ENCODE data around the gene GIMAP7. TPM values are rescaled to one million over a fixed set of nuclear protein-coding genes. Genes with fewer than 3 reads are reported as not detected.
A peak's percentile ranks its signal among the peaks of the same experiment; 100 is the strongest.
"Not testable (repeated sequence)": the region's sequence is repeated elsewhere in the genome, so short reads cannot be mapped to it uniquely, and the experiment has no call there.

GIMAP7 gene
- total RNA-seq, 5 donors from 2014 or later (not counting 1 experiment from before 2014, with no cell fraction given): 76.8 to 430 (median 392) TPM

DNA sequence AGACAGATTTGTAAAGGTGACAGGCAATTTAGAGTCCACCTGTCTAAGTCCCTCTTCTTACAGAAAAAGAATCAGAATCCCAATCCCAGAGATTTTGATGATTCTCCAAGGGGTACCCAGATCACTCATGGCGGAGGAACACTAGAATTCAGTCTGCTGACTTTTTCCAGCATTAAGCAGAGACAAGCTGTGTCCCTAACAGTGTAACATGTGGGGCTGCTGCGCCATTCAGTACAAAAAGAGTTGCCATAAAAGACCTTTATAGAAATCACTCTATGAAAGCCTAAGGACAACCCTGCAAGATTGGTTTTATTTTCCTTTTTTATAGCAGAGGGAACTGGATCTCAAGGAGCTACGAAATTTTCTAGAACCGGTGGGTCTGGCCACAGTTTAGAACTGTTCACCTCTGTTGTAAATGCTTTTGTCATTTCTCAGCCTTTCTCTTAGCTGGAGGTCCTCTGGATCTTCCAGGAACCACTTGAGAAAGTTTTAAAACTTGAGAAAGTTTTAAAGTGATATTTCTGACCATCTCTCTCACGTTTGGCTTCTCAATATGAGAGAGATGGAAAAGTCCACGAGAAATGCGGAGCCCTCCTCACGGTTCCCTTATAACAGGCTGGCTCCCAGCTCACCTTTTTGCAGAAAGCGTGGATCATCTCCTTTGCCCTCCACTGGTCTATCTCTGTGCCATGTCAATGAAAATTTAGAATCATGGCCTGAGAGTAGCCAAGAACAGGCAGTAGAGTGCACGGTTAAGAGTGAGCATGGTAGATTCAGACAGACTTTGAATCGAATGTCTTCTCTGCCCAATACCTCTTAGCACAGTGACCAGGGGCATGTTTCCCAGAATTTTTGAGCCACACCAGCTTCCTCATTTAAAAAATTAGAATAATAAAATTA lies 826 bp downstream of the GIMAP7 start:
- ChIA-PET POLR2A (interaction anchor here (0.6 to 2.3 kb wide), 17 partner anchors 10 to 241 kb away, joined by 3 to 15 read pairs (median 4); partner anchors contain the start of gene GIMAP8 (in 1 of the 2)), CTCF (interaction anchor here (0.6 to 1.8 kb wide), 10 partner anchors 13 to 241 kb away, joined by 3 to 6 read pairs (median 4); partner anchors contain the start of genes GIMAP1 (in 1 of the 2) and GIMAP8 (in 1 of the 2))
- Mint-ChIP-seq H3K27ac (peak overlapping the region; percentile 99 to 100), H3K9me3 (peaks cover 3 to 10% (median 7%) of the 10 kb centered on the region in 3 donors), H3K4me3 (peak overlapping the region; percentile 95 to 100 (median 99)), H3K36me3 (peaks cover 56% of the 10 kb centered on the region), H3K27me3 (no peaks in the 10 kb centered on the region), H3K4me1 (peaks cover 45 to 51% (median 47%) of the 10 kb centered on the region in 3 donors)
- WGBS (ENCODE audit: insufficient coverage): 0% methylated on average over 6 of the region's 11 CpGs
- DNase-seq (peak in 6 of 35 experiments; percentile 4 to 47 (median 34)), ATAC-seq (replicated peaks in 1 of 4) (peak; percentile 9 to 34 (median 24))
- Histone ChIP-seq H3K4me3 (ENCODE audit: control insufficient read depth in 1 of 2, extremely low read depth in 1 of 2, low read length in 1 of 2) (peak overlapping the region; percentile 93 to 94), H3K9me3 (peaks cover 2% of the 10 kb centered on the region), H3K27ac (ENCODE audit: low read length) (peak overlapping the region; percentile 88), H3K27me3 (replicated peaks in 1 of 2; ENCODE audit: control insufficient read depth in 2 of 2, extremely low read depth in 1 of 2, insufficient read depth in 2 of 2, low read length in 1 of 2) (no peaks in the 10 kb centered on the region), H3K36me3 (ENCODE audit: control insufficient read depth in 2 of 2, extremely low read depth in 1 of 2, insufficient read depth in 1 of 2, low read length in 1 of 2) (peaks cover 4 to 11% of the 10 kb centered on the region in 2 donors), H3K4me1 (ENCODE audit: control insufficient read depth in 1 of 2, extremely low read depth in 1 of 2, insufficient read depth in 2 of 2, low read length in 2 of 2) (peaks cover 30 to 36% of the 10 kb centered on the region in 2 experiments)

DNA sequence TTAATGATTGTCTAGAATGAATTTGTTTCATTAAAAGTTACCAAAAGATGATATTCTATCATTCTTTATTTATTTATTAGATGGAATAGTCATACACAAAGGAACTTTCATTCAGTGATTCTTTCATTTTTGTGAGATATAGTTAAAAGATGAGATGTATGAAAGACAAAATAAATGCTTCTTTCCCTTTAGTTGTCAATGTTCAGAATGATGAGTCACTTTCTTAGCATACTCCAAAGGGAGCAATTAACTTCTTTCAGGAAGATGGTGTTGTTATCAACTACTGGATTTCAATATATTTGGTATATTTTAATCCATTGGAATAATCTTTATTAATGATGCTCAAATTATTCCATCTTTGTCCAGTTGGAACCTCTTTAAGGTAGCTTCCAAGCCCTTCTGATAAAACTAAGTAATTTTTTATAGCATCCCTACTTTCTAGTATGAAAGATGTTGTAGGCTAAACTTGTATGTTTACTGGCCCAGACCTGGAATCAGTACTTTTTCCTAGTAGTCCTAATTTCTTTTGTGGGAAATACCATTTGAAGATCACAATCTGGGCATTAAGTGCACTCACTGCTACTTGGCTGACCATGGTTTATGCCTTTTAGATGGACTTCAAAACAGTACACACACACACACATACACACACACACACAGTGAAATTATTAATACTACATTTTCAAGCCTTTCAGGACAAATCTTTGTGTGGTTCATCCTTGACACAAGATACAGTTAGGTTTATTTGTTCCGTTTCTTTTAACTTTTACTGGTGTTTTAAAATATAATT lies 2.5 kb downstream of the GIMAP7 start:
- peak overlapping the region; percentile 93 to 94 for H3K4me3 ChIP-seq (ENCODE audit: control insufficient read depth in 1 of 2, extremely low read depth in 1 of 2, low read length in 1 of 2)
- no CpG with 5 or more reads among the region's 1 CpG for WGBS (ENCODE audit: insufficient coverage)
- peaks cover 17 to 26% of the 10 kb centered on the region in 2 experiments for H3K4me1 ChIP-seq (ENCODE audit: control insufficient read depth in 1 of 2, extremely low read depth in 1 of 2, insufficient read depth in 2 of 2, low read length in 2 of 2)
- Mint-ChIP-seq H3K27ac (peak overlapping the region; percentile 99 to 100), H3K36me3 (peaks cover 63% of the 10 kb centered on the region), H3K27me3 (no peaks in the 10 kb centered on the region), H3K4me1 (peaks cover 38 to 50% (median 41%) of the 10 kb centered on the region in 3 donors), H3K4me3 (peak overlapping the region; percentile 95 to 100 (median 99)), H3K9me3 (peaks cover 0 to 4% (median 0%) of the 10 kb centered on the region in 3 donors)
- peaks cover 4 to 28% of the 10 kb centered on the region in 2 donors for H3K36me3 ChIP-seq (ENCODE audit: control insufficient read depth in 2 of 2, extremely low read depth in 1 of 2, insufficient read depth in 1 of 2, low read length in 1 of 2)
- H3K27me3 ChIP-seq (replicated peaks in 1 of 2; ENCODE audit: control insufficient read depth in 2 of 2, extremely low read depth in 1 of 2, insufficient read depth in 2 of 2, low read length in 1 of 2): no peaks in the 10 kb centered on the region
- H3K27ac ChIP-seq (ENCODE audit: low read length): peak overlapping the region; percentile 88
- POLR2A ChIA-PET: interaction anchor here in 1 of 2 donors (1.0 kb wide), 1 partner anchor 36 kb away, joined by 3 read pairs; no protein-coding TSS in a partner anchor
- ATAC-seq (replicated peaks in 1 of 4) (no peak), DNase-seq (no peak)
- H3K9me3 ChIP-seq: no peaks in the 10 kb centered on the region
- CTCF ChIA-PET: interaction anchor here in 1 of 2 donors (1.8 kb wide), 1 partner anchor 66 kb away, joined by 6 read pairs; the partner anchor contains the start of gene GIMAP8

DNA sequence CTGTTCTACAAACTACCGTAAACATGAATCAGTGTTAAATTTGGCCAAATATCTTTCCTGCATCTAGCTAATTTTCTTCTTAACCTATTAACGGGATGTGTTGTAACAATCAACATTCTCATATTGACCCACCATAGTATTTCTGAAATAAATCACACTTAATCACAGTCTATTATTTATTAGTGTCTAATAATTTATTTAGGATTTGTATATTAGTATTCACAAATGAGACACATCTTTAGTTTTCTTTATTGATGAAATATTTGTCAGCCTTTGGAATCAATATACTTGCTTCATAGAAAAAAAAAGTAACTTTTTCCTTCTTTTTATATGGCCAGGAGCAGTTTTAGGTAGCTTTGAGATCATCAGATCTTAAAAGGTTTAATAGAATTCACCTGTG lies 4.6 kb downstream of the GIMAP7 start:
- Histone ChIP-seq H3K9me3 (no peaks in the 10 kb centered on the region), H3K27ac (ENCODE audit: low read length) (peak overlapping the region; percentile 88), H3K27me3 (replicated peaks in 1 of 2; ENCODE audit: control insufficient read depth in 2 of 2, extremely low read depth in 1 of 2, insufficient read depth in 2 of 2, low read length in 1 of 2) (no peaks in the 10 kb centered on the region), H3K4me3 (ENCODE audit: control insufficient read depth in 1 of 2, extremely low read depth in 1 of 2, low read length in 1 of 2) (peak overlapping the region; percentile 93 to 94), H3K4me1 (ENCODE audit: control insufficient read depth in 1 of 2, extremely low read depth in 1 of 2, insufficient read depth in 2 of 2, low read length in 2 of 2) (peaks cover 3 to 18% of the 10 kb centered on the region in 2 experiments), H3K36me3 (ENCODE audit: control insufficient read depth in 2 of 2, extremely low read depth in 1 of 2, insufficient read depth in 1 of 2, low read length in 1 of 2) (peaks cover 4 to 28% of the 10 kb centered on the region in 2 donors)
- Mint-ChIP-seq H3K9me3 (peaks cover 0 to 10% (median 1%) of the 10 kb centered on the region in 3 donors), H3K4me3 (peak overlapping the region; percentile 95 to 100 (median 99)), H3K4me1 (peaks cover 34 to 39% (median 36%) of the 10 kb centered on the region in 3 donors), H3K27ac (peak overlapping the region; percentile 95 to 97), H3K27me3 (no peaks in the 10 kb centered on the region), H3K36me3 (peaks cover 79% of the 10 kb centered on the region)
- ATAC-seq (replicated peaks in 1 of 4) (no peak), DNase-seq (no peak)
- CTCF ChIA-PET: interaction anchor here in 1 of 2 donors (1.5 to 1.8 kb wide), 2 partner anchors 70 to 236 kb away, joined by 5 to 7 read pairs; no protein-coding TSS in a partner anchor
- WGBS (ENCODE audit: insufficient coverage): no CpG with 5 or more reads among the region's 2 CpGs
- POLR2A ChIA-PET: interaction anchor here in 1 of 2 donors (0.6 kb wide), 1 partner anchor 1920 kb away, joined by 4 read pairs; no protein-coding TSS in a partner anchor

DNA sequence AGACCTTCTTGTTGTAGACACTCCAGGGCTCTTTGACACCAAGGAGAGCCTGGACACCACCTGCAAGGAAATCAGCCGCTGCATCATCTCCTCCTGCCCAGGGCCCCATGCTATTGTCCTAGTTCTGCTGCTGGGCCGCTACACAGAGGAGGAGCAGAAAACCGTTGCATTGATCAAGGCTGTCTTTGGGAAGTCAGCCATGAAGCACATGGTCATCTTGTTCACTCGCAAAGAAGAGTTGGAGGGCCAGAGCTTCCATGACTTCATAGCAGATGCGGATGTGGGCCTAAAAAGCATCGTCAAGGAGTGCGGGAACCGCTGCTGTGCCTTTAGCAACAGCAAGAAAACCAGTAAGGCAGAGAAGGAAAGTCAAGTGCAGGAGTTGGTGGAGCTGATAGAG lies 5.5 kb downstream of the GIMAP7 start:
- Mint-ChIP-seq H3K4me1 (peaks cover 38 to 43% (median 41%) of the 10 kb centered on the region in 3 donors), H3K27ac (peak overlapping the region; percentile 95 to 97), H3K9me3 (peaks cover 4 to 16% (median 7%) of the 10 kb centered on the region in 3 donors), H3K36me3 (peaks cover 78% of the 10 kb centered on the region), H3K27me3 (no peaks in the 10 kb centered on the region), H3K4me3 (peak overlapping the region; percentile 95 to 100 (median 99))
- H3K4me1 ChIP-seq (ENCODE audit: control insufficient read depth in 1 of 2, extremely low read depth in 1 of 2, insufficient read depth in 2 of 2, low read length in 2 of 2): peaks cover 3 to 14% of the 10 kb centered on the region in 2 experiments
- 11% methylated on average over 8 of the region's 8 CpGs for WGBS (ENCODE audit: insufficient coverage)
- H3K27ac ChIP-seq (ENCODE audit: low read length): peak overlapping the region; percentile 88
- peaks cover 4 to 28% of the 10 kb centered on the region in 2 donors for H3K36me3 ChIP-seq (ENCODE audit: control insufficient read depth in 2 of 2, extremely low read depth in 1 of 2, insufficient read depth in 1 of 2, low read length in 1 of 2)
- peak; percentile 15 to 38 (median 27) for ATAC-seq (replicated peaks in 1 of 4)
- peak overlapping the region; percentile 86 to 94 for H3K4me3 ChIP-seq (ENCODE audit: control insufficient read depth in 1 of 2, extremely low read depth in 1 of 2, low read length in 1 of 2)
- DNase-seq: peak in 12 of 35 experiments; percentile 7 to 49 (median 29)
- H3K27me3 ChIP-seq (replicated peaks in 1 of 2; ENCODE audit: control insufficient read depth in 2 of 2, extremely low read depth in 1 of 2, insufficient read depth in 2 of 2, low read length in 1 of 2): no peaks in the 10 kb centered on the region
- ChIA-PET POLR2A (interaction anchor here in 1 of 2 donors (0.6 kb wide), 1 partner anchor 61 kb away, joined by 3 read pairs; no protein-coding TSS in a partner anchor), CTCF (interaction anchor here in 1 of 2 donors (1.0 to 1.4 kb wide), 2 partner anchors 39 to 196 kb away, joined by 3 to 4 read pairs; partner anchors contain the start of gene GIMAP1)
- H3K9me3 ChIP-seq: no peaks in the 10 kb centered on the region

DNA sequence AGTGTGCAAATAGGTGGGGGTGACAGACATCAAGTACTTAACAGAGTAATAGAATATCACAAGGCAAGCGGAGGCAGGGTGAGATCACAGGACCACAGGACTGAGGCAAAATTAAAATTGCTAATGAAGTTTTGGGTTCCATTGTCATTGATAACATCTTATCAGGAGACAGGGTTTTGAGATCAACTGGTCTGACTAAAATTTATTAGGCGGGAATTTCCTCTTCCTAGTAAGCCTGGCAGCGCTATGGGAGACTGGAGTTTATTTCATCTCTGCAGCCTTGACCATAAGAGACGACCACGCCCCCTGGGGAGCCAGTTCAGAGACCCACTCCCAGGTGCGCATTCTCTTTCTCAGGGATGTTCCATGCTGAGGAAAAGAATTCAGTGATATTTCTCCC lies 8.3 kb downstream of the GIMAP7 start:
- WGBS (ENCODE audit: insufficient coverage): 75% methylated on average over 1 of the region's 6 CpGs
- H3K27ac Mint-ChIP-seq: peak overlapping the region; percentile 84 to 90
- CTCF ChIA-PET: not testable (repeated sequence)

More for the DNA sequence above, 8.3 kb downstream of the GIMAP7 start:
- Mint-ChIP-seq H3K4me3 (peak overlapping the region; percentile 87 to 99 (median 95)), H3K36me3 (peaks cover 78% of the 10 kb centered on the region), H3K4me1 (peaks cover 57 to 67% (median 63%) of the 10 kb centered on the region in 3 donors), H3K9me3 (peaks cover 19 to 35% (median 32%) of the 10 kb centered on the region in 3 donors)
- Histone ChIP-seq H3K4me1 (ENCODE audit: control insufficient read depth in 1 of 2, extremely low read depth in 1 of 2, insufficient read depth in 2 of 2, low read length in 2 of 2) (peaks cover 3 to 14% of the 10 kb centered on the region in 2 experiments), H3K27ac (ENCODE audit: low read length) (peak overlapping the region; percentile 42), H3K36me3 (ENCODE audit: control insufficient read depth in 2 of 2, extremely low read depth in 1 of 2, insufficient read depth in 1 of 2, low read length in 1 of 2) (peaks cover 4 to 25% of the 10 kb centered on the region in 2 donors), H3K4me3 (ENCODE audit: control insufficient read depth in 1 of 2, extremely low read depth in 1 of 2, low read length in 1 of 2) (peak overlapping the region in 1 of 2 donors; percentile 40)
- not testable (repeated sequence) for H3K9me3 ChIP-seq; DNase-seq; ATAC-seq (replicated peaks in 1 of 4); H3K27me3 ChIP-seq (replicated peaks in 1 of 2; ENCODE audit: control insufficient read depth in 2 of 2, extremely low read depth in 1 of 2, insufficient read depth in 2 of 2, low read length in 1 of 2); H3K27me3 Mint-ChIP-seq
- POLR2A ChIA-PET: interaction anchor here in 1 of 2 donors (0.7 kb wide), 1 partner anchor 198 kb away, joined by 5 read pairs; no protein-coding TSS in a partner anchor

Measured in T-cell (primary cell).